Ovary (tissue), 9 donors: ENCODE data around the gene NDUFA11. TPM values are rescaled to one million over a fixed set of nuclear protein-coding genes. Genes with fewer than 3 reads are reported as not detected.

ENCODE experiments used
- DNase-seq, 5 donors: peaks; one replicate each; pipeline ENCODE4 v3.0.0-alpha.2; 2019 to 2020
- H3K27ac ChIP-seq, 2 donors: fragments of 200-600 bp; one replicate each; pipeline versions ENCODE4 v1.5.1 to v1.8.0; 2019 to 2022
- H3K27me3 ChIP-seq: fragments of 200-600 bp; one replicate; pipeline ENCODE4 v1.8.0; 2022
- H3K36me3 ChIP-seq: fragments of 200-600 bp; sonication (generic); one replicate; pipeline ENCODE4 v1.5.1; 2019
- H3K4me1 ChIP-seq: one replicate; pipeline ENCODE4 v1.8.1; 2013; ENCODE audit warnings: mild to moderate bottlenecking, moderate library complexity; ENCODE audit not compliant: insufficient read depth
- H3K4me3 ChIP-seq: fragments of 200-600 bp; sonication (generic); one replicate; pipeline ENCODE4 v1.5.1; 2017
- H3K9me3 ChIP-seq, 2 donors: fragments of 200-600 bp in 1 of 2; sonication (generic) in 1 of 2; one replicate each; pipeline versions ENCODE4 v1.5.1 to v1.8.1; 2013 to 2019; ENCODE audit warnings: mild to moderate bottlenecking in 1 of 2, moderate library complexity in 1 of 2
- CTCF ChIP-seq, 3 donors: fragments of 450-650 bp in 2 of 3; fragments of 200-600 bp in 1 of 3; IDR thresholded peaks; one replicate each; pipeline versions ENCODE4 v1.5.1 to v1.8.0; 2016 to 2022; ENCODE audit warnings: antibody characterized with exemption in 3 of 3, mild to moderate bottlenecking in 1 of 3
- EP300 ChIP-seq: sonication (generic); formaldehyde crosslinking; IDR thresholded peaks from one replicate; pipeline ENCODE4 v1.6.1; 2017; ENCODE audit warnings: antibody characterized with exemption
- POLR2A ChIP-seq: fragments of 450-650 bp; IDR thresholded peaks from one replicate; pipeline ENCODE4 v1.6.1; 2017; ENCODE audit warnings: antibody characterized with exemption, mild to moderate bottlenecking, moderate library complexity
- WGBS, 3 donors: extraction: QIAGEN DNeasy Blood & Tissue Kit in 1 of 3; methylation state at CpG; one replicate each; pipeline versions ENCODE4 v1.1.5 to v1.1.7; 2013 to 2017; 5-methylcytosine and 5-hydroxymethylcytosine counted together
- intact Hi-C, 4 donors: fragments of 100-400 bp; cut with DNase I; formaldehyde crosslinking; loops; one replicate each; pipeline versions ENCODE4 v1.11.0 to v1.15.1; 2022 to 2023
- polyA plus RNA-seq, 2 donors: library from polyadenylated mRNA; stranded (reverse); fragments of 200-250 nt in 1 of 2; fragments of 350-450 nt in 1 of 2; fragmentation: Illumina TruSeq in 1 of 2; extraction: RNeasy Lipid Tissue Mini Kit (QIAGEN cat#74804) in 1 of 2; gene quantifications; one replicate each; pipeline ENCODE4 v1.2.3, GENCODE V29; 2013 to 2014
- total RNA-seq, 7 donors: library from RNA; depleted of rRNA in 2 of 7; stranded (reverse); fragments of >200 nt in 2 of 7; fragmentation: NEBNext Ultra II Directional in 3 of 7; extraction: Animal tissue kit (Norgen Biotek cat#: 25700) in 3 of 7; gene quantifications; one replicate each; pipeline versions ENCODE4 v1.1.0 to v1.2.4, GENCODE V29; 2016 to 2023
- donor health status: DM: no; HTN: no; CAD: no; lungs with moderate emphysema.
- donor health status: DM: no; HTN: no; CAD: no.
- donor health status: Bipolar disorder and iron deficiency.
- donor health status: DM: yes; HTN: yes; CAD: no.
- donor health status: DM: no; HTN: no; CAD: no.
- donor health status: DM: yes; HTN: yes; CAD: no.

NDUFA11 gene
- total and polyA plus RNA-seq, 9 donors: 3.9 to 352 (median 203) TPM

DNA sequence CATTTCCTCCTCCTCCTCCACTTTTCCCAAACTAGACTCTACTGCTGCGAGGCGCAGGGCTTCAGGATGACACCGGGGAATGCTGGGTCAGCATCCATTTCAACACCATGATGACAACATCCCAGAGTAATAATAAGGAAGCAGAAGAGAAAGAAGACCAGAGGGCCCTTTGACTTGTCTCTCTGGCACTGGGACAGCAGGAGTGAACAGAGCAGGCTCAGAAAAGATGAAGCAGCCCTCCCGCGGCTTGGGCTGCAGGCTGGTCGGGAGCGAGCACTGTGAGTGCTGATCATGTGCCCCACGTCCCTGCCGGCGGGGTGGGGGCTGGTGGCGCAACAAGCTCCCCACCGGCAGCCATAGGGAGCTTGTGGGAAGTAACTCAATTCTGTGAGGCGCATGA lies 43.8 kb upstream of the NDUFA11 start:
- H3K4me3 ChIP-seq: no peak overlapping the region
- peaks cover 11% of the 10 kb centered on the region for H3K4me1 ChIP-seq
- H3K36me3 ChIP-seq: no peaks in the 10 kb centered on the region
- H3K27ac ChIP-seq: no peak overlapping the region
- 64 to 77% (median 74%) methylated on average over 13 of the region's 13 CpGs for WGBS, 3 donors
- no peaks in the 10 kb centered on the region for H3K9me3 ChIP-seq
- H3K27me3 ChIP-seq: no peaks in the 10 kb centered on the region
- no peak for TF ChIP-seq CTCF (IDR thresholded peaks at IDR 0.05)
- TF ChIP-seq EP300: no peak
- TF ChIP-seq POLR2A: no peak
- peak in 1 of 5 donors; percentile 61 for DNase-seq
- intact Hi-C loops: no loop called here

- DNase-seq: no peak
- Histone ChIP-seq H3K27ac (no peak overlapping the region), H3K27me3 (no peaks in the 10 kb centered on the region), H3K36me3 (no peaks in the 10 kb centered on the region), H3K4me1 (peaks cover 9% of the 10 kb centered on the region), H3K9me3 (no peaks in the 10 kb centered on the region), H3K4me3 (no peak overlapping the region)
- 43 to 60% (median 44%) methylated on average over 10 of the region's 10 CpGs for WGBS, 3 donors
- no peak for TF ChIP-seq POLR2A
- TF ChIP-seq CTCF (IDR thresholded peaks at IDR 0.05): no peak
- no peak for TF ChIP-seq EP300
- intact Hi-C loops: no loop called here
Observed at GRCh38 chr19:5943623-5944022, 40.0 kb upstream of the NDUFA11 start.

GRCh38 chr19:5943045-5943444 lies 39.5 kb upstream of the NDUFA11 start:
- H3K27ac ChIP-seq: no peak overlapping the region
- intact Hi-C loops: no loop called here
- no peak overlapping the region for H3K4me3 ChIP-seq
- no peaks in the 10 kb centered on the region for H3K9me3 ChIP-seq
- 15 to 39% (median 32%) methylated on average over 10 of the region's 10 CpGs for WGBS, 3 donors
- TF ChIP-seq CTCF (IDR thresholded peaks at IDR 0.05) (no peak), POLR2A (no peak), EP300 (no peak)
- no peaks in the 10 kb centered on the region for H3K36me3 ChIP-seq
- no peak for DNase-seq
- H3K4me1 ChIP-seq: peaks cover 8% of the 10 kb centered on the region
- no peaks in the 10 kb centered on the region for H3K27me3 ChIP-seq

- intact Hi-C loops: no loop called here
- no peak overlapping the region for H3K27ac ChIP-seq
- peaks cover 10% of the 10 kb centered on the region for H3K4me1 ChIP-seq
Observed at GRCh38 chr19:5941673-5942072, 38.1 kb upstream of the NDUFA11 start.

More at GRCh38 chr19:5941673-5942072, 38.1 kb upstream of the NDUFA11 start:
- Histone ChIP-seq H3K27me3 (no peaks in the 10 kb centered on the region), H3K9me3 (no peaks in the 10 kb centered on the region), H3K4me3 (no peak overlapping the region), H3K36me3 (no peaks in the 10 kb centered on the region)
- DNase-seq: no peak
- WGBS, 3 donors: 81 to 83% (median 82%) methylated on average over 11 of the region's 11 CpGs
- TF ChIP-seq CTCF (IDR thresholded peaks at IDR 0.05) (no peak), EP300 (no peak)
